Loucy (cell line): ENCODE measurements around the gene TIMM17B.

Experiments
- H2AFZ ChIP-seq: fragments of 200-600 bp; sonication (generic); 2 replicates; pipeline ENCODE4 v1.6.0; 2016; ENCODE audit warnings: antibody characterized with exemption, mild to moderate bottlenecking, low read length, moderate library complexity
- H3F3A ChIP-seq: fragments of 200-600 bp; 2 replicates; pipeline ENCODE4 v1.6.0; 2016; ENCODE audit warnings: antibody characterized with exemption, low read depth, mild to moderate bottlenecking
- H3K27me3 ChIP-seq: fragments of 200-600 bp; sonication (generic); 2 replicates; pipeline ENCODE4 v1.6.1; 2014; ENCODE audit warnings: low read length, mild to moderate bottlenecking; ENCODE audit not compliant: insufficient read depth, poor library complexity, severe bottlenecking
- H3K36me3 ChIP-seq: fragments of 200-600 bp; sonication (generic); 2 replicates; pipeline ENCODE4 v1.6.1; 2016; ENCODE audit warnings: low read length; ENCODE audit not compliant: insufficient read depth
- H3K4me1 ChIP-seq: fragments of 200-600 bp; sonication (generic); 2 replicates; pipeline ENCODE4 v1.5.1; 2014; ENCODE audit warnings: low read length, mild to moderate bottlenecking; ENCODE audit not compliant: insufficient read depth, poor library complexity, severe bottlenecking
- H3K4me2 ChIP-seq: fragments of 200-600 bp; sonication (generic); 2 replicates; pipeline ENCODE4 v1.6.0; 2014; ENCODE audit warnings: antibody characterized with exemption, low read length, low read depth, mild to moderate bottlenecking; ENCODE audit not compliant: poor library complexity, severe bottlenecking
- H3K4me3 ChIP-seq: fragments of 200-600 bp; sonication (generic); 2 replicates; pipeline ENCODE4 v1.5.1; 2014; ENCODE audit warnings: low read length, mild to moderate bottlenecking, mixed read lengths; ENCODE audit not compliant: poor library complexity, severe bottlenecking
- H3K79me2 ChIP-seq: fragments of 200-600 bp; sonication (generic); 2 replicates; pipeline ENCODE4 v1.6.1; 2014; ENCODE audit warnings: low read length; ENCODE audit not compliant: insufficient read depth
- H3K9ac ChIP-seq: fragments of 200-600 bp; sonication (generic); 2 replicates; pipeline ENCODE4 v1.6.0; 2014; ENCODE audit warnings: mild to moderate bottlenecking, low read depth, low read length, moderate library complexity; ENCODE audit not compliant: poor library complexity, severe bottlenecking
- H3K9me2 ChIP-seq: fragments of 200-600 bp; sonication (generic); replicated peaks from 2 replicates; pipeline ENCODE4 v1.6.1; 2016; ENCODE audit warnings: low read depth, low read length, mixed read lengths
- H3K9me3 ChIP-seq: fragments of 200-600 bp; sonication (generic); 2 replicates; pipeline ENCODE4 v1.6.1; 2014; ENCODE audit warnings: mild to moderate bottlenecking, antibody characterized with exemption, low read length, low read depth; ENCODE audit not compliant: insufficient read depth
- H4K20me1 ChIP-seq: fragments of 200-600 bp; sonication (generic); 2 replicates; pipeline ENCODE4 v1.6.0; 2014; ENCODE audit warnings: antibody characterized with exemption, low read length, mild to moderate bottlenecking; ENCODE audit not compliant: insufficient read depth, poor library complexity, severe bottlenecking
- EZH2phosphoT487 ChIP-seq: fragments of 200-600 bp; IDR thresholded peaks from 2 replicates; pipeline ENCODE4 v1.6.1; 2018; ENCODE audit warnings: antibody characterized with exemption, mild to moderate bottlenecking, moderate library complexity, borderline replicate concordance
- TF ChIP-seq, protein P1 (sequence below): fragments of 200-600 bp; sonication (generic); conservative IDR thresholded peaks from 2 replicates; pipeline ENCODE4 v1.5.1; 2014; ENCODE audit warnings: mild to moderate bottlenecking, antibody characterized with exemption, low read length

The TIMM17B gene

DNA sequence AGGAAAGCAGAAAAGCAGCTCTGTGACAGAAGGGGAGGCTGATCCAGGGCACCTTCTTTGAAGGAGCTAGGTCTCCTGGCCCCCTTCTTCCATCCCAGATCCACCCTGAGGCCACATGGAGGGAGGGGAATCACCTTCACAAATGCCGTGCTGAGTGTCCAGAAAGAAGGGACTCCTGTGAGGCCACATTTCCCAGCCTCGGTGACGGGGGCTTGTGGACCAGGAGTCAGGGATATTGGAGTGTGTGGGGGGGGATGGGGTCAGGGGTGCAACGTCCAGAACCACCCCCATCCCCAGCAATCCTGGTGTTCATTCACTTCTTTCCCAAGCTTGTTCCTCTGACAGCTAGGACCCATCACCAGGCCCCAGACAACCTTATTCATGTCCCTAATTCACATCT is 4.7 kb downstream of the TIMM17B start:
- Histone ChIP-seq H3K9ac (no peak overlapping the region), H3K4me3 (no peak overlapping the region), H3K4me1 (no peaks in the 10 kb centered on the region), H3K9me3 (no peaks in the 10 kb centered on the region), H3K4me2 (no peak overlapping the region), H4K20me1 (peaks cover 19% of the 10 kb centered on the region), H3K79me2 (peaks cover 27% of the 10 kb centered on the region; the same call in 1 of the 2 replicates), H3K9me2 (no peaks in the 10 kb centered on the region), H2AFZ (no peak overlapping the region), H3F3A (no peaks in the 10 kb centered on the region), H3K36me3 (no peaks in the 10 kb centered on the region), H3K27me3 (no peaks in the 10 kb centered on the region)
- TF ChIP-seq, protein P1, sequence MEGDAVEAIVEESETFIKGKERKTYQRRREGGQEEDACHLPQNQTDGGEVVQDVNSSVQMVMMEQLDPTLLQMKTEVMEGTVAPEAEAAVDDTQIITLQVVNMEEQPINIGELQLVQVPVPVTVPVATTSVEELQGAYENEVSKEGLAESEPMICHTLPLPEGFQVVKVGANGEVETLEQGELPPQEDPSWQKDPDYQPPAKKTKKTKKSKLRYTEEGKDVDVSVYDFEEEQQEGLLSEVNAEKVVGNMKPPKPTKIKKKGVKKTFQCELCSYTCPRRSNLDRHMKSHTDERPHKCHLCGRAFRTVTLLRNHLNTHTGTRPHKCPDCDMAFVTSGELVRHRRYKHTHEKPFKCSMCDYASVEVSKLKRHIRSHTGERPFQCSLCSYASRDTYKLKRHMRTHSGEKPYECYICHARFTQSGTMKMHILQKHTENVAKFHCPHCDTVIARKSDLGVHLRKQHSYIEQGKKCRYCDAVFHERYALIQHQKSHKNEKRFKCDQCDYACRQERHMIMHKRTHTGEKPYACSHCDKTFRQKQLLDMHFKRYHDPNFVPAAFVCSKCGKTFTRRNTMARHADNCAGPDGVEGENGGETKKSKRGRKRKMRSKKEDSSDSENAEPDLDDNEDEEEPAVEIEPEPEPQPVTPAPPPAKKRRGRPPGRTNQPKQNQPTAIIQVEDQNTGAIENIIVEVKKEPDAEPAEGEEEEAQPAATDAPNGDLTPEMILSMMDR = no peak
- TF ChIP-seq EZH2phosphoT487 = no peak

DNA sequence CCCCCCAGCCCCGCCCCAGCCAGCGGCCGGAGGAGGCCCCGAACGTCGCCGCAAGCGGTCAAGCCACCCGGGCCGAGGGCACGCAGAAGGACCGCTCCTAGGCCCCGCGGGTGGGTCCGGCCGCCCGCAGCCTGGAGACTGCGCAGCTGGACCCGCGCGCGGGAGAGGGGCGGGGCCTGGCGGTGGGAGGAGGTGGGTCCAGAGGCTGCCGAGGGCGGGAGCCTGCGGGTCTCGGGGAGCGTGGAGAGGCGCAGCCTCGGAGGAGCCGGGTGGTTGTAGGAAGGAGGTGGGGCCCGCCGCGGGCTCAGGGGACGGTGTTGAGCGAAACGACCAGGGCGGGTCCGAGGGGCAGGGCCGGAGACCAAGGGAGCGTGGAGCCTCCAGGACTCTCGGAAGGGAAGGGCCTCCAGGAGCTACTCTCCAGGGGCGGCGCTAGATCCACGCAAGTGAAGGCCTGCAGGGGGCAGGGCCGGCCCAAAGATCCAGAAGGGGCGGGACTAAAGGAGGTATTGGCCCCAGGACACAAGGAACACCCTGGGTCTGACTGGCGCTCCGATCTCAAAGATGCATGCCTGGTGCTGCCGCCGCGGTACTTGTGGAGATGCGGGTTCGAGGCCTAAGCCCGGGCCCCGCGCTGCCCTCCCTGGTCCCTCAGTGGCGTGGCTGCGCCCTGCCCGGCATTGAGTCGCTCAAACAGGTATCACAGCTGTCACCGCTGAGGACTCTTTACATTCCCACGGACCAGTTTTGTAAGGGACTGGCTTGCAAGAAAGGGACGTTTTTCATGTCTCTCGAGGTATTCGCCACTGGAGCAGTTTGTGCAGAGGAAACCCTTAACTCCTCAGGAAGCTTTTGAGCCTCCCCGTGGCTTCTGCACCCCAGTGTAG is 5.9 kb downstream of the TIMM17B start:
- TF ChIP-seq EZH2phosphoT487 = no peak
- TF ChIP-seq, protein P1 = peak; percentile 27; the same call in 1 of the 2 replicates
- H3F3A ChIP-seq = no peaks in the 10 kb centered on the region

DNA sequence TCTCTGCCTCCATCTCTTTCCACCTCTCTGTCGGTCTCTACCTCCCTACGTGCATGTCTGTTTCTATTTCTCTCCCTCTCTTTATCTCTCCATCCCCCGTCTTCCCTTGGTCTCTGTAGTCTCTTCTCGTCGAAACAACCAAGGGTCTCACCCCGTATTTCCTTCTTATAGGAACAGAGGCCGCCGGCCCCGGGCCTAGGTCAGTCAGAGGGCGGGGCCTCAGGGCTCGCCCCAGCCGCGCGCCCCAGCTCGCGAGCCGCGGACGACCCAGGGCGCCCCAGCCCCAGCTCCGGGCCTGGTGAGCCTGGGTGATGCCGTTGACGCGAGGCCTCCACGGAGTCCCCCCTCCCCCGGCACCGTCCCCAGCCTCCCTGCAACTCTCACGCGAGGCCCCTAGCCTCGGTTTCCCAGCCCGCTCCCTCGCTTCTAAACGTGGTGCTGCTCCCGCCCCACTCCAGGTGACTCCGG is 6.6 kb downstream of the TIMM17B start:
- H4K20me1 ChIP-seq = peaks cover 5% of the 10 kb centered on the region
- no peak overlapping the region for H2AFZ ChIP-seq
- no peak for TF ChIP-seq EZH2phosphoT487
- TF ChIP-seq, protein P1 = no peak
- no peaks in the 10 kb centered on the region for H3K36me3 ChIP-seq
- peak overlapping the region; percentile 76 for H3K4me2 ChIP-seq
- H3K4me1 ChIP-seq = no peaks in the 10 kb centered on the region
- H3K4me3 ChIP-seq = peak overlapping the region; percentile 67
- H3K79me2 ChIP-seq = peaks cover 15% of the 10 kb centered on the region; the same call in 1 of the 2 replicates
- no peaks in the 10 kb centered on the region for H3K9me3 ChIP-seq
- H3K27me3 ChIP-seq = no peaks in the 10 kb centered on the region
- H3K9ac ChIP-seq = no peak overlapping the region
- no peaks in the 10 kb centered on the region for H3F3A ChIP-seq
- no peaks in the 10 kb centered on the region for H3K9me2 ChIP-seq

More for the DNA sequence above, 5.9 kb downstream of the TIMM17B start:
- Histone ChIP-seq H3K79me2 (peaks cover 22% of the 10 kb centered on the region; the same call in 1 of the 2 replicates), H3K4me1 (no peaks in the 10 kb centered on the region), H2AFZ (no peak overlapping the region), H3K4me3 (peak overlapping the region; percentile 67), H3K36me3 (no peaks in the 10 kb centered on the region), H3K27me3 (no peaks in the 10 kb centered on the region), H3K4me2 (peak overlapping the region; percentile 76), H4K20me1 (peaks cover 12% of the 10 kb centered on the region), H3K9me3 (no peaks in the 10 kb centered on the region), H3K9ac (no peak overlapping the region), H3K9me2 (no peaks in the 10 kb centered on the region)
